Vagina (tissue), 2 donors: Measurements from ENCODE around the gene NUDT3.
"Not testable (repeated sequence)": the region's sequence is repeated elsewhere in the genome, so short reads cannot be mapped to it uniquely, and the experiment has no call there.

Experiments
- POLR2A ChIP-seq, 2 donors: fragments of 450-650 bp; IDR thresholded peaks; one replicate each; pipeline ENCODE4 v1.6.1; 2017; ENCODE audit warnings: antibody characterized with exemption in 2 of 2, mild to moderate bottlenecking in 2 of 2, moderate library complexity in 2 of 2
- POLR2AphosphoS5 ChIP-seq, 2 donors: sonication (generic); formaldehyde crosslinking; IDR thresholded peaks; one replicate each; pipeline ENCODE4 v1.9.0; 2017; ENCODE audit warnings: antibody characterized with exemption in 2 of 2, mild to moderate bottlenecking in 2 of 2, low read depth in 1 of 2; ENCODE audit not compliant: insufficient read depth in 1 of 2
- TF ChIP-seq, protein P1 (sequence below), 3 experiments: fragments of 450-650 bp in 2 of 3; fragments of 200-600 bp in 1 of 3; sonication (generic) in 1 of 3; IDR thresholded peaks; one replicate each; pipeline ENCODE4 v1.5.1; 2017 to 2019; ENCODE audit warnings: antibody characterized with exemption in 3 of 3, mild to moderate bottlenecking in 2 of 3, moderate library complexity in 2 of 3

DNA sequence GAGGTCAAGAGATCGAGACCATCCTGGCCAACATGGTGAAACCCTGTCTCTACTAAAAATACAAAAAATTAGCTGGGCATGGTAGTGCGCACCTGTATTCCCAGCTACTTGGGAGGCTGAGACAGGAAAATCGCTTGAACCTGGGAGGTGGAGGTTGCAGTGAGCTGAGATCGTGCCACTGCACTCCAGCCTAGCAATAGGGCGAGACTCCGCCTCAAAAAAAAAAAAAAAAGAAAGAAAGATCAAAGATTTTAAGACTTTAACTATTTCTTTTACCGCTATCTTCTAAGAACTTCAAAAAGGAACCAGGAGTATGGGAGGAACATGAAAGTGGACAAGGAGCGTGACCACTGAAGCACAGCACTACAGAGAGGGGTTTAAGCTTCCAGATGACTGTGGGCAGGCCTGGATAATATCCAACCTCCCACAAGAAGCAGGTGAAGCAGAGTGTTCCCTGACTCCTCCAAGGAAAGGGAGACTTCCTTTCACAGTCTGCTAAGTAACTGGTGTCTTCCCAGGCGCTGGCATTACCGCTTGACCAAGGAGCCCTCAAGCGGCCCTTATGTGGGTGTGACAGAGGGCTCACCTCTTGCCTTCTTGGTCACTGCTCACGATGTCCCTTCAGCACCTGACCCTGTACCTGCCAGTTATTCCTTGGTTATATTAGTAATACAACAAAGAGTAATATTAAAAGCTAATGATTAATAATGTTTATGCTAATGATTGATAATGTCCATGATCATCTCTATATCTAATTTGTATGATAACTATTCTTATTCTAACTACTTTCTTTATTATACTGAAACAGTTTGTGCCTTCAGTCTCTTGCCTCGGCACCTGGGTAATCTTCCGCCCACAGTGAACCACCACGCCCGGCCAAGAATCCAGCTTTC lies 64.9 kb downstream of the NUDT3 start:
- not testable (repeated sequence) for TF ChIP-seq POLR2A (IDR thresholded peaks at IDR 0.05); POLR2AphosphoS5 (IDR thresholded peaks at IDR 0.05; ENCODE audit: insufficient read depth in 1 of 2, low read depth in 1 of 2)
- TF ChIP-seq, protein P1, sequence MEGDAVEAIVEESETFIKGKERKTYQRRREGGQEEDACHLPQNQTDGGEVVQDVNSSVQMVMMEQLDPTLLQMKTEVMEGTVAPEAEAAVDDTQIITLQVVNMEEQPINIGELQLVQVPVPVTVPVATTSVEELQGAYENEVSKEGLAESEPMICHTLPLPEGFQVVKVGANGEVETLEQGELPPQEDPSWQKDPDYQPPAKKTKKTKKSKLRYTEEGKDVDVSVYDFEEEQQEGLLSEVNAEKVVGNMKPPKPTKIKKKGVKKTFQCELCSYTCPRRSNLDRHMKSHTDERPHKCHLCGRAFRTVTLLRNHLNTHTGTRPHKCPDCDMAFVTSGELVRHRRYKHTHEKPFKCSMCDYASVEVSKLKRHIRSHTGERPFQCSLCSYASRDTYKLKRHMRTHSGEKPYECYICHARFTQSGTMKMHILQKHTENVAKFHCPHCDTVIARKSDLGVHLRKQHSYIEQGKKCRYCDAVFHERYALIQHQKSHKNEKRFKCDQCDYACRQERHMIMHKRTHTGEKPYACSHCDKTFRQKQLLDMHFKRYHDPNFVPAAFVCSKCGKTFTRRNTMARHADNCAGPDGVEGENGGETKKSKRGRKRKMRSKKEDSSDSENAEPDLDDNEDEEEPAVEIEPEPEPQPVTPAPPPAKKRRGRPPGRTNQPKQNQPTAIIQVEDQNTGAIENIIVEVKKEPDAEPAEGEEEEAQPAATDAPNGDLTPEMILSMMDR (IDR thresholded peaks at IDR 0.05): not testable (repeated sequence)
